ENCODE results near the gene CBX2. TPM values are rescaled to one million over a fixed set of nuclear protein-coding genes. Genes with fewer than 3 reads are reported as not detected.

CBX2 gene
- total RNA-seq, 1 experiment from 2014 or later = 28.3 TPM

DNA sequence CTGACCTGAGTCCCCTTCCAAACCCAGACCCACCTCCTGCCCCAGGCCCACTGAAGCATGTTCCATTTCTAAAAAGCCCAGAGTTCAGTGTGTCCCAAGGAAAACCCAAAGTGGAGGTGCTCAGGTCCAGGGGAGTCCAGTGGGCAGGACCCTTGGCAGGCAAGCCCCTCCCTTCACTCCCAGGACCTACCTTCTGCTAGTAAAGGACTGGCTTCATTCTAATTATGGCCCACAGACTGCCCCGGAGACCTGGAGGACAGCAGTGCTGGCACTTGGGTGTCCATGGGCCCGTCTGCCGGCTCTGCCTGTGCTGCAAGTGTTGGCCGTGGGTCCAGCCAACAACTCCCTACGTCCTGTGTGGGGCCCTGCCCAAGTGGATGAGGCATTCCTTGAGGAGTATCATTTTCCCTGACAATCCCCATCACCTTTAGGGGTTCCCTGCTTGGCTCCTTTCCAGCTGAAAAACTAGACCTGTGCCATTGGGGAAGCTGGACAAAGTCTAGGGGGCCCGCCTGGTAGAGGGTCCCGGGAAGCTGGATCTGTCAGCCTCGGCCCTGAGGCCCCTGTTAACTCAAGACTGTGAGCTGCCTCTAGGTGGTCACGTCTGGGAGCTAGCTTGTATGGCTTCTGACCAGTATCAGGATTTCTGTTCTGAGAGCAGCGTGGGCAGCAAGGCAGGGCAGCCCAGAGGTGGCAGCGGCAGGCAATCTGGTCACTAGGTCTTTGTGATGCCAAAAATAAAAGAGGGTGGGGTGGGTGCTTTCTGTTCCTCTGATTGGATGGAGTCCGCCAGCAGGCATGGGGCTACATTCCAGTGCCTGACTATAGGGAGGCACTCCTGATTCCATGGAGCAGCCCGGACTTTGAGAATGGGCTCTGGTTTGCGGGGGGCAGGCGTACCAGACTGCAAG, 8.2 kb downstream of the CBX2 start:
- Histone ChIP-seq H3K9ac (ENCODE audit: low read length) (no peak overlapping the region), H3K27me3 (ENCODE audit: insufficient read depth, low read length) (no peaks in the 10 kb centered on the region), H3K27ac (ENCODE audit: low read depth, low read length) (no peak overlapping the region), H3K9me2 (ENCODE audit: insufficient read depth) (no peaks in the 10 kb centered on the region), H4K20me1 (ENCODE audit: insufficient read depth) (no peaks in the 10 kb centered on the region), H3K4me2 (ENCODE audit: low read length) (no peak overlapping the region), H2AFZ (ENCODE audit: low read depth, low read length, poor library complexity, severe bottlenecking) (no peak overlapping the region), H3K9me3 (ENCODE audit: control insufficient read depth in 1 of 2, insufficient read depth in 1 of 2, low read depth in 1 of 2, low read length in 2 of 2) (no peaks in the 10 kb centered on the region), H3K4me1 (ENCODE audit: control insufficient read depth in 1 of 2, insufficient read depth in 2 of 2, low read length in 2 of 2) (peaks cover 6 to 19% of the 10 kb centered on the region in 2 experiments), H3K36me3 (ENCODE audit: control insufficient read depth in 1 of 2, insufficient read depth in 2 of 2, low read length in 2 of 2) (peaks cover 13 to 18% of the 10 kb centered on the region in 2 experiments; a peak in 3 of 4 replicates), H3K79me2 (ENCODE audit: insufficient read depth, low read length) (no peaks in the 10 kb centered on the region), H3K4me3 (replicated peaks in 1 of 2; ENCODE audit: low read depth in 1 of 2, low read length in 2 of 2) (no peak overlapping the region)
- CTCF ChIA-PET = interaction anchor here (0.5 to 1.2 kb wide), 2 partner anchors 11 to 53 kb away, joined by 3 to 5 read pairs; partner anchors contain the start of genes CBX4 and CBX8
- POLR2A ChIA-PET = no interaction called here
- ATAC-seq (no peak; the same call in 1 of the 2 replicates), DNase-seq (ENCODE audit: low read depth, low spot score) (no peak)
- BruUV-seq (replicated peaks) = TSS peak; percentile 9
- TF ChIP-seq YY1 (IDR thresholded peaks at IDR 0.05; ENCODE audit: extremely low read depth, insufficient replicate concordance, low read depth, low read length) = no peak
- no peak for TF ChIP-seq EZH2phosphoT487 (IDR thresholded peaks at IDR 0.05; ENCODE audit: borderline replicate concordance)
- TF ChIP-seq, protein P1, sequence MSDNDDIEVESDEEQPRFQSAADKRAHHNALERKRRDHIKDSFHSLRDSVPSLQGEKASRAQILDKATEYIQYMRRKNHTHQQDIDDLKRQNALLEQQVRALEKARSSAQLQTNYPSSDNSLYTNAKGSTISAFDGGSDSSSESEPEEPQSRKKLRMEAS (IDR thresholded peaks at IDR 0.05) = no peak
- no peak for TF ChIP-seq POLR2A (IDR thresholded peaks at IDR 0.05; ENCODE audit: borderline replicate concordance, extremely low read depth, insufficient read depth, insufficient read length)
- no peak for TF ChIP-seq EZH2 (IDR thresholded peaks at IDR 0.05)
- no peak for TF ChIP-seq SP1 (IDR thresholded peaks at IDR 0.05; ENCODE audit: low read depth)
- no peak for TF ChIP-seq REST (IDR thresholded peaks at IDR 0.05; ENCODE audit: low read depth)
- TF ChIP-seq ZBTB33 (IDR thresholded peaks at IDR 0.05; ENCODE audit: extremely low read depth, insufficient replicate concordance, low read length) = no peak
- TF ChIP-seq ELF1 (IDR thresholded peaks at IDR 0.05; ENCODE audit: borderline replicate concordance, low read depth) = no peak
- no peak for TF ChIP-seq POLR2AphosphoS5 (IDR thresholded peaks at IDR 0.05; ENCODE audit: low read depth, low read length)
- no peak for TF ChIP-seq EGR1 (IDR thresholded peaks at IDR 0.05; ENCODE audit: low read depth)
- TF ChIP-seq, protein P2, sequence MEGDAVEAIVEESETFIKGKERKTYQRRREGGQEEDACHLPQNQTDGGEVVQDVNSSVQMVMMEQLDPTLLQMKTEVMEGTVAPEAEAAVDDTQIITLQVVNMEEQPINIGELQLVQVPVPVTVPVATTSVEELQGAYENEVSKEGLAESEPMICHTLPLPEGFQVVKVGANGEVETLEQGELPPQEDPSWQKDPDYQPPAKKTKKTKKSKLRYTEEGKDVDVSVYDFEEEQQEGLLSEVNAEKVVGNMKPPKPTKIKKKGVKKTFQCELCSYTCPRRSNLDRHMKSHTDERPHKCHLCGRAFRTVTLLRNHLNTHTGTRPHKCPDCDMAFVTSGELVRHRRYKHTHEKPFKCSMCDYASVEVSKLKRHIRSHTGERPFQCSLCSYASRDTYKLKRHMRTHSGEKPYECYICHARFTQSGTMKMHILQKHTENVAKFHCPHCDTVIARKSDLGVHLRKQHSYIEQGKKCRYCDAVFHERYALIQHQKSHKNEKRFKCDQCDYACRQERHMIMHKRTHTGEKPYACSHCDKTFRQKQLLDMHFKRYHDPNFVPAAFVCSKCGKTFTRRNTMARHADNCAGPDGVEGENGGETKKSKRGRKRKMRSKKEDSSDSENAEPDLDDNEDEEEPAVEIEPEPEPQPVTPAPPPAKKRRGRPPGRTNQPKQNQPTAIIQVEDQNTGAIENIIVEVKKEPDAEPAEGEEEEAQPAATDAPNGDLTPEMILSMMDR (IDR thresholded peaks at IDR 0.05 in 2 of 3, conservative IDR thresholded peaks at IDR 0.05 in 1 of 3; ENCODE audit: borderline replicate concordance in 1 of 3, insufficient read depth in 1 of 3, low read depth in 2 of 3, low read length in 2 of 3) = no peak
- no peak for TF ChIP-seq FOSL1 (IDR thresholded peaks at IDR 0.05; ENCODE audit: low read depth)
- no peak for TF ChIP-seq CEBPB (IDR thresholded peaks at IDR 0.05; ENCODE audit: low read depth)
- TF ChIP-seq TCF7L2 (IDR thresholded peaks at IDR 0.05; ENCODE audit: borderline replicate concordance, extremely low read depth, insufficient read depth, insufficient read length) = no peak
- intact Hi-C loops (cut with micrococcal nuclease) = loop anchor here (5.0 kb wide), 1 partner anchor 186 kb away; no protein-coding TSS in a partner anchor
- RAD21 ChIA-PET (ENCODE audit: low non-redundant PET in 1 of 2, low total read pairs in 2 of 2, uncharacterized antibody in 2 of 2, unreplicated experiment in 2 of 2) = interaction anchor here in 1 of 2 experiments (0.6 kb wide), 1 partner anchor 206 kb away, joined by 3 read pairs; no protein-coding TSS in a partner anchor
